Rectal smooth muscle tissue (tissue), 1 donor: Measurements from ENCODE around the gene DISC1.
"Not testable (repeated sequence)": the region's sequence is repeated elsewhere in the genome, so short reads cannot be mapped to it uniquely, and the experiment has no call there.

Experiments used
- H3K27ac ChIP-seq: one replicate; pipeline ENCODE4 v1.7.0; 2013; ENCODE audit warnings: low read depth, low read length, inconsistent platforms
- H3K27me3 ChIP-seq: one replicate; pipeline ENCODE4 v1.7.0; 2013; ENCODE audit warnings: low read length; ENCODE audit not compliant: control insufficient read depth, insufficient read depth
- H3K36me3 ChIP-seq: one replicate; pipeline ENCODE4 v1.7.0; 2013; ENCODE audit warnings: low read length; ENCODE audit not compliant: control insufficient read depth, insufficient read depth
- H3K4me1 ChIP-seq: one replicate; pipeline ENCODE4 v1.7.0; 2013; ENCODE audit warnings: low read length; ENCODE audit not compliant: control insufficient read depth, insufficient read depth
- H3K4me3 ChIP-seq: one replicate; pipeline ENCODE4 v1.7.0; 2013; ENCODE audit warnings: low read length
- H3K9ac ChIP-seq: one replicate; pipeline ENCODE4 v1.7.0; 2013; ENCODE audit warnings: low read length

The DISC1 gene

GRCh38 chr1:231959225-231959884, 332.8 kb downstream of the DISC1 start:
- Histone ChIP-seq H3K4me1 (no peaks in the 10 kb centered on the region), H3K36me3 (no peaks in the 10 kb centered on the region)

GRCh38 chr1:231961801-231962200, 335.2 kb downstream of the DISC1 start:
- not testable (repeated sequence) for H3K4me1 ChIP-seq, H3K27ac ChIP-seq, H3K27me3 ChIP-seq, H3K36me3 ChIP-seq, H3K4me3 ChIP-seq, H3K9ac ChIP-seq

More at GRCh38 chr1:231959225-231959884, 332.8 kb downstream of the DISC1 start:
- Histone ChIP-seq H3K27me3 (no peaks in the 10 kb centered on the region), H3K27ac (no peak overlapping the region), H3K4me3 (no peak overlapping the region), H3K9ac (no peak overlapping the region)

- no peaks in the 10 kb centered on the region for H3K4me1 ChIP-seq
- H3K27me3 ChIP-seq: no peaks in the 10 kb centered on the region
- no peaks in the 10 kb centered on the region for H3K36me3 ChIP-seq
- H3K4me3 ChIP-seq: no peak overlapping the region
- no peak overlapping the region for H3K27ac ChIP-seq
- no peak overlapping the region for H3K9ac ChIP-seq
Measured at GRCh38 chr1:231962636-231963035, 336.0 kb downstream of the DISC1 start.

- Histone ChIP-seq H3K4me3 (no peak overlapping the region), H3K9ac (no peak overlapping the region), H3K36me3 (no peaks in the 10 kb centered on the region), H3K27ac (no peak overlapping the region), H3K27me3 (no peaks in the 10 kb centered on the region), H3K4me1 (no peaks in the 10 kb centered on the region)
Measured at GRCh38 chr1:231964241-231964640, 337.7 kb downstream of the DISC1 start.

- no peak overlapping the region for H3K9ac ChIP-seq
- no peak overlapping the region for H3K27ac ChIP-seq
- H3K36me3 ChIP-seq: no peaks in the 10 kb centered on the region
- H3K27me3 ChIP-seq: no peaks in the 10 kb centered on the region
- no peak overlapping the region for H3K4me3 ChIP-seq
- H3K4me1 ChIP-seq: no peaks in the 10 kb centered on the region
Measured at GRCh38 chr1:231964961-231965360, 338.4 kb downstream of the DISC1 start.

GRCh38 chr1:231965615-231966014, 339.0 kb downstream of the DISC1 start:
- Histone ChIP-seq H3K9ac (no peak overlapping the region), H3K27me3 (no peaks in the 10 kb centered on the region), H3K4me3 (no peak overlapping the region), H3K27ac (no peak overlapping the region), H3K4me1 (no peaks in the 10 kb centered on the region), H3K36me3 (no peaks in the 10 kb centered on the region)

- H3K27me3 ChIP-seq: no peaks in the 10 kb centered on the region
- H3K36me3 ChIP-seq: no peaks in the 10 kb centered on the region
- no peak overlapping the region for H3K4me3 ChIP-seq
- H3K27ac ChIP-seq: no peak overlapping the region
- no peak overlapping the region for H3K9ac ChIP-seq
- no peaks in the 10 kb centered on the region for H3K4me1 ChIP-seq
Measured at GRCh38 chr1:231966983-231967382, 340.4 kb downstream of the DISC1 start.

GRCh38 chr1:231969076-231969475, 342.5 kb downstream of the DISC1 start:
- H3K9ac ChIP-seq: no peak overlapping the region
- H3K27ac ChIP-seq: no peak overlapping the region
- H3K4me3 ChIP-seq: no peak overlapping the region
- no peaks in the 10 kb centered on the region for H3K27me3 ChIP-seq
- no peaks in the 10 kb centered on the region for H3K36me3 ChIP-seq
- H3K4me1 ChIP-seq: no peaks in the 10 kb centered on the region

GRCh38 chr1:231969761-231970160, 343.2 kb downstream of the DISC1 start:
- not testable (repeated sequence) for H3K4me1 ChIP-seq, H3K4me3 ChIP-seq, H3K9ac ChIP-seq, H3K36me3 ChIP-seq, H3K27ac ChIP-seq, H3K27me3 ChIP-seq

- Histone ChIP-seq H3K4me3 (no peak overlapping the region), H3K27ac (no peak overlapping the region), H3K4me1 (no peaks in the 10 kb centered on the region), H3K9ac (no peak overlapping the region), H3K36me3 (no peaks in the 10 kb centered on the region), H3K27me3 (no peaks in the 10 kb centered on the region)
Measured at GRCh38 chr1:231970684-231971083, 344.1 kb downstream of the DISC1 start.

GRCh38 chr1:231971397-231972110, 345.0 kb downstream of the DISC1 start:
- H3K27me3 ChIP-seq: no peaks in the 10 kb centered on the region
- H3K4me1 ChIP-seq: no peaks in the 10 kb centered on the region
- no peak overlapping the region for H3K4me3 ChIP-seq
- no peaks in the 10 kb centered on the region for H3K36me3 ChIP-seq
- H3K9ac ChIP-seq: no peak overlapping the region
- H3K27ac ChIP-seq: no peak overlapping the region

GRCh38 chr1:231972111-231972445, 345.5 kb downstream of the DISC1 start:
- H3K4me3 ChIP-seq: no peak overlapping the region
- no peaks in the 10 kb centered on the region for H3K4me1 ChIP-seq
- no peak overlapping the region for H3K9ac ChIP-seq
- H3K36me3 ChIP-seq: no peaks in the 10 kb centered on the region
- H3K27me3 ChIP-seq: no peaks in the 10 kb centered on the region
- no peak overlapping the region for H3K27ac ChIP-seq

- H3K4me1 ChIP-seq: no peaks in the 10 kb centered on the region
- H3K27ac ChIP-seq: no peak overlapping the region
- no peaks in the 10 kb centered on the region for H3K36me3 ChIP-seq
- H3K27me3 ChIP-seq: no peaks in the 10 kb centered on the region
- no peak overlapping the region for H3K9ac ChIP-seq
- H3K4me3 ChIP-seq: no peak overlapping the region
Measured at GRCh38 chr1:231973830-231974229, 347.2 kb downstream of the DISC1 start.
